Stimulated activated CD8-positive, alpha-beta memory T cell treated with anti-CD3 and anti-CD28 coated beads, Interleukin-7, amount 100 ng/mL, for 4 hours (primary cell): ENCODE data around the gene NPM1.

Source experiments
- DNase-seq, 2 donors: peaks; one replicate each; pipeline ENCODE4 v3.0.0-alpha.2; 2020; ENCODE audit warnings: low read depth in 2 of 2

Gene NPM1

DNA sequence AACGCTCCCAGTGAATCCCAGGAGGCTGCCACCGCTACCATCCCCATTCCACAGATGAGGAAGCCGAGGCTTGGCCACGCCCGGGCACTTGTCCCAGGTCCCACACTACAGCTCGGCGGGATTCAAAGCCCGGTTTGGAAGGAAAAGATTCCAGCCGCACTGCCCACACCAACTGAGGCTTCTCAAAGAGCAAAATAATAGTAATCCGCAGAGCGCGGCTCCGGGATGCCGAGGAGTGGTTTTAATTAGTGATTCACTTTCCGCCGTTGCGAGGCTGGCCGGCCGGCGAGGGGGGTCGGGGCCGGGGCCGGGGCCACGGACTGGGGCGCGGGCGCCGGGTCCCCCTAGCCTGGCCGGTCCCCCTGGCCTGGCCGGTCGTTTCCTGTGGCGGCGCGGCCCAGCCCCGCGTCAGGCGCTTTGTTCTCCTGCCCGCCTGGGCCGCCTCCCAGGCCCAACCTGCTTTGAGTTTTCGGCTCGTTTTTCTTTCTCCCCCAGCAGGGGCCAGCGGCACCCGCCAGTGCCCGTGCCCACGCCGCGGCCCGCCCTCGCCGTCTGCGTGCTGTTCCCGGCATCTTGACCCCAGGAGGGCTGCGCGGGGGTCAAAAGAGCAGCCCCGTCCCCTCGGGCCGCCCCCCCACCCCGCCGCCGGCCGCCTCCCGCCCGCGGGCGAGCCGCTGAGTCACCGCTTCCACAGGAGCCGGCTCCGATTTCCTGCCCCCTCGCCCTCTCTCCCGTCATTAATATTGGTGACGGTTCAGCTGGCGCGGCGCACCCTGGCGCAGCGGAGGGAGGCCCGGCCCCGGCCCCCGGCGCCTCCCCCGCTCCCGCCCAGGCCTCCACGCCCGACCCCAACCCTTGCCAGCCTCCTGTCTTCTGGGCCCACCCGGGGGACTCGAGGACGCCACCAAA, 63.0 kb downstream of the NPM1 start:
- peak in 1 of 2 donors; percentile 16 for DNase-seq

DNA sequence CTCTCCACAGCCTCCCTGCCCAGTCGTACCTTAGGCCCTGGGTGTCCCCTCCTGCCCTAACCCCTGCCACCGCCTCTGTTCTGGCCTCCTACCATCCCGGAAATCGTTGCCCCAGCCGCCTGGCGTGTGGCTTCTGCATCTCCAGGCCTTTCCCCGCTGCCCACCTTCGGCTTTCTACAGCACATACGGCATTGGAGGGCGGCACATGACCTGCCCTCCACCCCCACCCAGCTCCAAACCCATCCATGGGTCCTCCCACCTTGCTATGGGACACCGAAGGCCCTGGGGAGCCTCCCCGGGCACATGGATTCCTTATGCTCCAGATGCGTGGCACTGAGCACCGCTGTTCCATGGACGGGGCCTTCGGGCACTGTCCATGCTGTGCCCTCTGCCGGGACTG, 63.8 kb downstream of the NPM1 start:
- DNase-seq: no peak

DNA sequence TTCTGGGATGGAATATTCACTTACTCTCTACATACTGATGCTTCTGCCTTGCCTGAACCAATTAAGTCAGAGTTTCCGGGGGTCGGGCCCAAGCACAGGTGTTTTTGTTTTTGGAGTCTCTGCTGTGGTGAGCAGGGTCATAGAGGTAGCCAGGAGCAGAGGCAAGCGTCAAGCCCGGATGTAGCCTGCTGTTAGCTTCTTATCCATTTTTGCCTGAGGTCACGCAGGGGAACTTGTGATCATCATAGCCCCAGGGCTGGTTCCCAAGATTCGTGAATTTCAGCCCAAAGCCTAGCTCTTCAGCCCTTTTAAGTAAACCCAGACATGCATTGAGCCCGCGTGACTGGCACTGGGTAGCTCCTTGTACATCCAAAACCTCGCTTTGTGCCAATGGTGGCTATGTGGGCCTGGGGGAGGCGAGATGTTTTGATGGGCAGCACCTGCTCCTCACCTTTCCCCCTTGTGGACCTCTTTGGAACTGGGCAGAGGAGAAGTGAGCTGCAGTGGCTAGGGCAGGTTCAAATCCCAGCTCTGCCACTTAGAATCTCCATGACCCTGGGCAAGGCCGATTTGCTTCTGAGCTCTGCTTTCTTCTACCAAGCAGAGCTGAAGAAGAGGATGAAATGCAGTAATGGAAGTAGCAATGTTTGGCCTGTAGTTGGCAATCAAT, 65.5 kb downstream of the NPM1 start:
- DNase-seq: no peak

DNA sequence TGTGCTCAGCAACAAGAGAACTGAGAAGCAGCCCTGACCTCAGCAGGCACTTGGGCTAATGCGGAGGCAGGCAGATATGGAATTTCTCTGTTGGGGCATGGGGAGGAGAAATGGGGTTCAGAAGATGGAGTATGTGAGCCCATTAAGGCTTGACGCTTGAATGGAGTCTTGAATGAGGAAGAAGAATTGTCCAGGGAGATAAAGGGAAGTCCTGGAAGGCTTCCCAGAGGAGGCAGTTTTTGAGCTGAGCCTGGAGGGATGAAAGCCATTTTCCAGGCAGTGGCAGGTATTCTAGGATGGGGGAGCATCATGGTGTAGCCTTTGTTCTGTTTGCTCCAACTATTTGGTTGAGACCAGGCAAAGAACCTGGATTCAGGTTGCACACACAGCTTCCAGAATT, 66.3 kb downstream of the NPM1 start:
- no peak for DNase-seq

DNA sequence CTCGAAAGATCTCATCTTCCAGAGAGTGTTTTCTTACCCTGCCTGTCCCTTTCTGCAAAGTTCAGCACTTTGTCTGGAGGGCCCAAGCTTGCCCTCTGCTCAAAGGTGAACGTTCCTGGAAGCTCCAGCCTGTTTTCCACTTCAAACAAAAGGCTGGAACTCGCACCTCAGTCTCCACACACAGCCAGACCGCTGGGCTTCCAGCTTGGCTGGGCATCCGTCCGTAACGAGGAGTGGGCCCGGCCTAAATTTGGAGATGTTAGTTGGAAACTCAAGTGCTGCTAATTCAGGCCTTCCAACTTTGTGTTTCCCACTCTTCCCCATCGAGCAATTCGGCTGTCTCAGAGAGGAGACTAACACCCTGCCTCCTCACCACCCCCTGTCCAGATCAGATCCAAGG, 66.9 kb downstream of the NPM1 start:
- DNase-seq: no peak

DNA sequence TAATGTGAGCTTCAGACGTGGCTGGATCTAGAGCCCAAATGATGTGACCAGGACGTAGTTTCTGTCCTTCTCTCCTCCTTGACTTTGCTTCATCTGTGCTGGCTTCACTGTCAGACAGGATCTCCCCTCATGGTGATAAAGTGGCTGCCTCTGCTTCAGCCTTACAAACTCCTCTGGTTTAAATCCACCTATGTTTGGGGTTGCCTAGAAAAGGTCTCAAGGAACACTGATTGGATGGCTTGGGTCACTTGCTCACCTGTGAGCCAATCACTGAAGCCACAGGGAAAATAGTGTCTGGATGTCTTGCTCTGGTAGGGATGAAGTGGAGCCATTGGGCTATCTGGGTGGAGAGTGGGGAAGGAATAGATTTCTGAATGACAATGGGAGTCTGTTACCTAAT, 67.9 kb downstream of the NPM1 start:
- no peak for DNase-seq

DNA sequence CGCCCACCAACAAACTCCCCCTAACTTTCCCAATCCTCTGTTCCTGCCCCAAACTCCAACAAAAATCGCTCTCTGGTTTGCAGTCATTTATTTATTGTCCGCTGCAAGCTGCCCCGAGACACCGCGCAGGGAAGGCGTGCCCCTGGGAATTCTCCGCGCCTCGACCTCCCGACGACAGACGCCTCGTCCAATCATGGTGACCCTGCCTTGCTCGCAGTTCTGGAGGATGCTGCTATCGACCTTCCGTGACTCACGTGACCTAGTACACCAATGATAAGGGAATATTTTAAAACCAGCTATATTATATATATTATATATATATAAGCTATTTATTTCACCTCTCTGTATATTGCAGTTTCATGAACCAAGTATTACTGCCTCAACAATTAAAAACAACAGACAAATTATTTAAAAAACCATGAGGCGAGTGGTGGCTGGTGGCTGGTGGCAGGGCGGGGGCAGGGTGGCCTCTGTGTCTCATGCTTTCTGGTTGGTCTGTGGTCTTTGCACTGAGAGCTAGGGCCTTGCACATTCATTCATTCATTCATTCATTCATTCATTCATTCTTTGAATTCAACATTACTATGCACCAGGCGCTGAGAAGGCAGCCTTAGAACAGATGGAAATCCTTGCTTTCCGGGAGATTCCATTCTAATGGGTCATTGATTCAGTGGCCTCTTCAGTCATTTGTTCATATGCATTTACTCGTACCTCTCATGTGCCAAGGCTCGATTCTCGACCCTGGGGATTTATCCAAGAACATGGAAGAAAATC, 69.7 kb downstream of the NPM1 start:
- DNase-seq: no peak

DNA sequence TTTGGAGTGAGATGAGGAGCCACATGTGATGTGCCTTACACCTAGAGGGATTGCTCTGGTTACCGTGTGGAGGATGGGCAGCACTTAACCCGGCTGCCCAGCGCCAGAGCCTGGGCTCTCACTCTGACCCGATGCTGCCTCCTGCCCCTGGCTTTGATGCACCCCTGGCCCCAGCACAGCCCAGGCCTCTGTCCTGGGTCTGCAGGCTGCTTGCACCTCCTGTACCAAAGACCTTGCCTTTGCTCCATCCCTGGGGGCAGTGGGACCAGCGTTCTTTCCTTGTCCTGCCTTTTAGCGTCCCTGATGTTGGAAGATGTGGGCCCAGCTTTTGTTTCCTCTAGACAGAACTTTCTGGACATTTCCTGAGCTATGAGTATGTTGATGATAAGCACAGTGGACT, 72.2 kb downstream of the NPM1 start:
- no peak for DNase-seq
